ENCODE measurements around the gene LTK.

The LTK gene

GRCh38 chr15:41513506-41514227 lies at the start of gene LTK:
LTK (minus strand) TSS chr15:41513827; CDS start chr15:41513709, 118 bp downstream.
- Histone ChIP-seq H3K4me1 (ENCODE audit: control insufficient read depth, insufficient read depth, low read length) (peaks cover 3% of the 10 kb centered on the region), H3K9me3 (ENCODE audit: control insufficient read depth, insufficient read depth, low read length) (no peaks in the 10 kb centered on the region), H3K36me3 (ENCODE audit: control insufficient read depth, insufficient read depth, low read length) (peaks cover 12% of the 10 kb centered on the region), H3K4me3 (ENCODE audit: low read depth, low read length) (peak within 1 kb of the TSS; percentile 80), H3K9ac (ENCODE audit: low read depth, low read length) (no peak within 1 kb of the TSS), H3K27me3 (ENCODE audit: control insufficient read depth, insufficient read depth, low read length) (peaks cover 51% of the 10 kb centered on the region)

GRCh38 chr15:41562784-41563198 lies 49.2 kb upstream of the LTK start:
- Histone ChIP-seq H3K4me1 (ENCODE audit: control insufficient read depth, insufficient read depth, low read length) (peaks cover 68% of the 10 kb centered on the region), H3K36me3 (ENCODE audit: control insufficient read depth, insufficient read depth, low read length) (peaks cover 9% of the 10 kb centered on the region), H3K27me3 (ENCODE audit: control insufficient read depth, insufficient read depth, low read length) (no peaks in the 10 kb centered on the region), H3K4me3 (ENCODE audit: low read depth, low read length) (no peak overlapping the region), H3K9me3 (ENCODE audit: control insufficient read depth, insufficient read depth, low read length) (no peaks in the 10 kb centered on the region), H3K9ac (ENCODE audit: low read depth, low read length) (no peak overlapping the region)

GRCh38 chr15:41562244-41562643 lies 48.6 kb upstream of the LTK start:
- Histone ChIP-seq H3K36me3 (ENCODE audit: control insufficient read depth, insufficient read depth, low read length) (peaks cover 9% of the 10 kb centered on the region), H3K9ac (ENCODE audit: low read depth, low read length) (no peak overlapping the region), H3K27me3 (ENCODE audit: control insufficient read depth, insufficient read depth, low read length) (no peaks in the 10 kb centered on the region), H3K4me1 (ENCODE audit: control insufficient read depth, insufficient read depth, low read length) (peaks cover 62% of the 10 kb centered on the region), H3K4me3 (ENCODE audit: low read depth, low read length) (no peak overlapping the region), H3K9me3 (ENCODE audit: control insufficient read depth, insufficient read depth, low read length) (no peaks in the 10 kb centered on the region)

GRCh38 chr15:41561777-41562145 lies 48.1 kb upstream of the LTK start:
- peaks cover 58% of the 10 kb centered on the region for H3K4me1 ChIP-seq (ENCODE audit: control insufficient read depth, insufficient read depth, low read length)
- H3K9ac ChIP-seq (ENCODE audit: low read depth, low read length) = no peak overlapping the region
- peaks cover 9% of the 10 kb centered on the region for H3K36me3 ChIP-seq (ENCODE audit: control insufficient read depth, insufficient read depth, low read length)
- no peaks in the 10 kb centered on the region for H3K9me3 ChIP-seq (ENCODE audit: control insufficient read depth, insufficient read depth, low read length)
- H3K27me3 ChIP-seq (ENCODE audit: control insufficient read depth, insufficient read depth, low read length) = no peaks in the 10 kb centered on the region
- peak overlapping the region; percentile 28 for H3K4me3 ChIP-seq (ENCODE audit: low read depth, low read length)

- Histone ChIP-seq H3K9me3 (ENCODE audit: control insufficient read depth, insufficient read depth, low read length) (no peaks in the 10 kb centered on the region), H3K4me1 (ENCODE audit: control insufficient read depth, insufficient read depth, low read length) (peaks cover 52% of the 10 kb centered on the region), H3K9ac (ENCODE audit: low read depth, low read length) (no peak overlapping the region), H3K36me3 (ENCODE audit: control insufficient read depth, insufficient read depth, low read length) (peaks cover 6% of the 10 kb centered on the region), H3K4me3 (ENCODE audit: low read depth, low read length) (peak overlapping the region; percentile 85), H3K27me3 (ENCODE audit: control insufficient read depth, insufficient read depth, low read length) (no peaks in the 10 kb centered on the region)
Observed at GRCh38 chr15:41561104-41561776, 47.6 kb upstream of the LTK start.

- Histone ChIP-seq H3K27me3 (ENCODE audit: control insufficient read depth, insufficient read depth, low read length) (no peaks in the 10 kb centered on the region), H3K9me3 (ENCODE audit: control insufficient read depth, insufficient read depth, low read length) (no peaks in the 10 kb centered on the region), H3K4me1 (ENCODE audit: control insufficient read depth, insufficient read depth, low read length) (peaks cover 52% of the 10 kb centered on the region), H3K36me3 (ENCODE audit: control insufficient read depth, insufficient read depth, low read length) (peaks cover 5% of the 10 kb centered on the region), H3K4me3 (ENCODE audit: low read depth, low read length) (peak overlapping the region; percentile 85), H3K9ac (ENCODE audit: low read depth, low read length) (peak overlapping the region; percentile 20)
Observed at GRCh38 chr15:41560572-41560874, 46.9 kb upstream of the LTK start.

- Histone ChIP-seq H3K4me3 (ENCODE audit: low read depth, low read length) (peak overlapping the region; percentile 85), H3K9me3 (ENCODE audit: control insufficient read depth, insufficient read depth, low read length) (no peaks in the 10 kb centered on the region), H3K9ac (ENCODE audit: low read depth, low read length) (peak overlapping the region; percentile 65), H3K4me1 (ENCODE audit: control insufficient read depth, insufficient read depth, low read length) (peaks cover 43% of the 10 kb centered on the region), H3K27me3 (ENCODE audit: control insufficient read depth, insufficient read depth, low read length) (no peaks in the 10 kb centered on the region), H3K36me3 (ENCODE audit: control insufficient read depth, insufficient read depth, low read length) (peaks cover 5% of the 10 kb centered on the region)
Observed at GRCh38 chr15:41559239-41559782, 45.7 kb upstream of the LTK start.

GRCh38 chr15:41558400-41559238 lies 45.0 kb upstream of the LTK start, which contains the start of gene TYRO3:
TYRO3 (plus strand) TSS chr15:41559212; CDS start chr15:41559258, 46 bp downstream.
- H3K9me3 ChIP-seq (ENCODE audit: control insufficient read depth, insufficient read depth, low read length) = no peaks in the 10 kb centered on the region
- no peaks in the 10 kb centered on the region for H3K27me3 ChIP-seq (ENCODE audit: control insufficient read depth, insufficient read depth, low read length)
- H3K36me3 ChIP-seq (ENCODE audit: control insufficient read depth, insufficient read depth, low read length) = peaks cover 5% of the 10 kb centered on the region
- H3K4me1 ChIP-seq (ENCODE audit: control insufficient read depth, insufficient read depth, low read length) = peaks cover 36% of the 10 kb centered on the region
- H3K9ac ChIP-seq (ENCODE audit: low read depth, low read length) = peak within 1 kb of the TSS; percentile 65
- H3K4me3 ChIP-seq (ENCODE audit: low read depth, low read length) = peak within 1 kb of the TSS; percentile 85

GRCh38 chr15:41557673-41558399 lies 44.2 kb upstream of the LTK start:
- Histone ChIP-seq H3K9ac (ENCODE audit: low read depth, low read length) (no peak overlapping the region), H3K4me1 (ENCODE audit: control insufficient read depth, insufficient read depth, low read length) (peaks cover 28% of the 10 kb centered on the region), H3K9me3 (ENCODE audit: control insufficient read depth, insufficient read depth, low read length) (no peaks in the 10 kb centered on the region), H3K36me3 (ENCODE audit: control insufficient read depth, insufficient read depth, low read length) (peaks cover 5% of the 10 kb centered on the region), H3K4me3 (ENCODE audit: low read depth, low read length) (peak overlapping the region; percentile 63), H3K27me3 (ENCODE audit: control insufficient read depth, insufficient read depth, low read length) (no peaks in the 10 kb centered on the region)

GRCh38 chr15:41556677-41557076 lies 43.0 kb upstream of the LTK start:
- Histone ChIP-seq H3K27me3 (ENCODE audit: control insufficient read depth, insufficient read depth, low read length) (no peaks in the 10 kb centered on the region), H3K4me3 (ENCODE audit: low read depth, low read length) (no peak overlapping the region), H3K36me3 (ENCODE audit: control insufficient read depth, insufficient read depth, low read length) (peaks cover 4% of the 10 kb centered on the region), H3K9me3 (ENCODE audit: control insufficient read depth, insufficient read depth, low read length) (no peaks in the 10 kb centered on the region), H3K9ac (ENCODE audit: low read depth, low read length) (no peak overlapping the region), H3K4me1 (ENCODE audit: control insufficient read depth, insufficient read depth, low read length) (peaks cover 18% of the 10 kb centered on the region)

GRCh38 chr15:41554915-41555314 lies 41.3 kb upstream of the LTK start:
- no peaks in the 10 kb centered on the region for H3K27me3 ChIP-seq (ENCODE audit: control insufficient read depth, insufficient read depth, low read length)
- H3K4me3 ChIP-seq (ENCODE audit: low read depth, low read length) = no peak overlapping the region
- H3K4me1 ChIP-seq (ENCODE audit: control insufficient read depth, insufficient read depth, low read length) = peaks cover 4% of the 10 kb centered on the region
- H3K36me3 ChIP-seq (ENCODE audit: control insufficient read depth, insufficient read depth, low read length) = no peaks in the 10 kb centered on the region
- no peak overlapping the region for H3K9ac ChIP-seq (ENCODE audit: low read depth, low read length)
- H3K9me3 ChIP-seq (ENCODE audit: control insufficient read depth, insufficient read depth, low read length) = no peaks in the 10 kb centered on the region

Data from iPS-15b (cell line).